GM10266 (cell line): ENCODE data around the gene NOTUM.
"Not testable (repeated sequence)": the region's sequence is repeated elsewhere in the genome, so short reads cannot be mapped to it uniquely, and the experiment has no call there.

Source experiments
- DNase-seq: peaks from one replicate; pipeline ENCODE4 v3.0.0; 2012; ENCODE audit errors: extremely low spot score
- CTCF ChIP-seq: IDR thresholded peaks from 2 replicates; pipeline ENCODE4 v1.5.1; 2012; ENCODE audit warnings: mild to moderate bottlenecking, low read depth; ENCODE audit not compliant: control insufficient read depth, insufficient read depth; ENCODE audit errors: missing control alignments

NOTUM gene

GRCh38 chr17:81990836-81991683 is 30.1 kb upstream of the NOTUM start:
- TF ChIP-seq CTCF: no peak
- DNase-seq: no peak

- no peak for TF ChIP-seq CTCF
- no peak for DNase-seq
Observed at GRCh38 chr17:81987161-81987770, 26.3 kb upstream of the NOTUM start.

- no peak for TF ChIP-seq CTCF
Observed at GRCh38 chr17:81986606-81987005, 25.6 kb upstream of the NOTUM start.

GRCh38 chr17:81984773-81985410 is 23.9 kb upstream of the NOTUM start:
- no peak for DNase-seq
- no peak for TF ChIP-seq CTCF

More at GRCh38 chr17:81986606-81987005, 25.6 kb upstream of the NOTUM start:
- no peak for DNase-seq

GRCh38 chr17:81983639-81984373 is 22.8 kb upstream of the NOTUM start:
- DNase-seq: no peak
- TF ChIP-seq CTCF: no peak

GRCh38 chr17:81983011-81983638 is 22.1 kb upstream of the NOTUM start:
- DNase-seq: no peak
- TF ChIP-seq CTCF: no peak

GRCh38 chr17:81981511-81981910 is 20.5 kb upstream of the NOTUM start:
- not testable (repeated sequence) for DNase-seq
